WTC11 (cell line): ENCODE data around the gene VSIG2. TPM values are rescaled to one million over a fixed set of nuclear protein-coding genes. Genes with fewer than 3 reads are reported as not detected.

Source experiments
- ATAC-seq: fragments of 200-7000 bp; cut with Tn5 transposase; 2 replicates; pipeline ENCODE4 v1.10.0; 2021; ENCODE audit warnings: mild to moderate bottlenecking, moderate library complexity
- CTCF ChIA-PET: fragments of 300-600 bp; sonication (Branson Sonifier 250); formaldehyde crosslinking; loops from one replicate; lab custom pipeline; 2021; ENCODE audit warnings: antibody characterized with exemption; lab: Charles Lee
- POLR2A ChIA-PET: fragments of 350-600 bp; sonication (Branson Sonifier 250); formaldehyde crosslinking; loops from one replicate; lab custom pipeline; 2021; ENCODE audit warnings: antibody characterized with exemption; lab: Charles Lee
- DNase-seq: peaks from one replicate; pipeline ENCODE4 v3.0.0; 2021; ENCODE audit warnings: low spot score
- H3K27ac Mint-ChIP-seq: 2 replicates; pipeline ENCODE4 v1.8.0; 2021; ENCODE audit warnings: mixed read lengths
- H3K27me3 Mint-ChIP-seq: 2 replicates; pipeline ENCODE4 v1.8.0; 2021; ENCODE audit warnings: low read depth, mild to moderate bottlenecking, moderate library complexity, mixed read lengths
- H3K36me3 Mint-ChIP-seq: 2 replicates; pipeline ENCODE4 v1.8.0; 2021; ENCODE audit warnings: mixed read lengths
- H3K4me1 Mint-ChIP-seq: 2 replicates; pipeline ENCODE4 v1.8.0; 2022; ENCODE audit warnings: mixed read lengths
- H3K4me3 Mint-ChIP-seq: 2 replicates; pipeline ENCODE4 v1.8.0; 2021; ENCODE audit warnings: mild to moderate bottlenecking, moderate library complexity, mixed read lengths
- H3K9me3 Mint-ChIP-seq: 2 replicates; pipeline ENCODE4 v1.8.0; 2021; ENCODE audit warnings: mixed read lengths
- ARID4B ChIP-seq: sonication (generic); formaldehyde crosslinking; IDR thresholded peaks from 2 replicates; pipeline ENCODE4 v1.8.0; 2023; ENCODE audit warnings: missing genetic modification reagents, mild to moderate bottlenecking, borderline replicate concordance
- CREB1 ChIP-seq: sonication (generic); formaldehyde crosslinking; IDR thresholded peaks from 2 replicates; pipeline ENCODE4 v1.8.0; 2023; ENCODE audit warnings: mild to moderate bottlenecking, missing genetic modification reagents
- EMX1 ChIP-seq: fragments of 250-450 bp; sonication (Bioruptor Pico); IDR thresholded peaks from 2 replicates; pipeline ENCODE4 v1.8.0; 2021; ENCODE audit warnings: mild to moderate bottlenecking
- ETV6 ChIP-seq: sonication (generic); formaldehyde crosslinking; IDR thresholded peaks from 2 replicates; pipeline ENCODE4 v1.8.1; 2022; ENCODE audit warnings: mild to moderate bottlenecking, missing genetic modification reagents
- GRHL2 ChIP-seq: fragments of 250-450 bp; sonication (Bioruptor Pico); IDR thresholded peaks from 2 replicates; pipeline ENCODE4 v1.8.0; 2022; ENCODE audit warnings: mild to moderate bottlenecking, moderate library complexity; ENCODE audit not compliant: insufficient replicate concordance, severe bottlenecking
- MXD4 ChIP-seq: fragments of 250-450 bp; sonication (Bioruptor Pico); IDR thresholded peaks from 2 replicates; pipeline ENCODE4 v1.8.0; 2021; ENCODE audit warnings: mild to moderate bottlenecking, moderate library complexity, borderline replicate concordance
- NR3C1 ChIP-seq: sonication (generic); formaldehyde crosslinking; conservative IDR thresholded peaks from 2 replicates; pipeline ENCODE4 v1.8.1; 2023; ENCODE audit warnings: low read depth, mild to moderate bottlenecking, missing genetic modification reagents
- SP1 ChIP-seq: sonication (generic); formaldehyde crosslinking; conservative IDR thresholded peaks from 2 replicates; pipeline ENCODE4 v1.8.1; 2022; ENCODE audit warnings: missing genetic modification reagents
- ZNF425 ChIP-seq: fragments of 250-450 bp; sonication (Bioruptor Pico); conservative IDR thresholded peaks from 2 replicates; pipeline ENCODE4 v1.9.0; 2021; ENCODE audit warnings: mild to moderate bottlenecking
- total RNA-seq: library from RNA; stranded (reverse); gene quantifications from 3 replicates; pipeline ENCODE4 v1.2.3, GENCODE V29; 2021
- TF ChIP-seq, protein P1 (sequence below): sonication (generic); formaldehyde crosslinking; IDR thresholded peaks from 2 replicates; pipeline ENCODE4 v1.8.1; 2023; ENCODE audit warnings: mild to moderate bottlenecking, moderate library complexity, missing genetic modification reagents
- TF ChIP-seq, protein P2 (sequence below): sonication (generic); formaldehyde crosslinking; IDR thresholded peaks from 2 replicates; pipeline ENCODE4 v1.8.0; 2022; ENCODE audit warnings: missing genetic modification reagents
- TF ChIP-seq, protein P3 (sequence below): sonication (generic); formaldehyde crosslinking; IDR thresholded peaks from 2 replicates; pipeline ENCODE4 v1.8.0; 2022; ENCODE audit warnings: mild to moderate bottlenecking, missing genetic modification reagents
- TF ChIP-seq, protein P4 (sequence below): sonication (generic); formaldehyde crosslinking; IDR thresholded peaks from 2 replicates; pipeline ENCODE4 v1.8.1; 2023; ENCODE audit warnings: mild to moderate bottlenecking, missing genetic modification reagents

The VSIG2 gene
- total RNA-seq, 1 experiment from 2014 or later, result 0.79 TPM

DNA sequence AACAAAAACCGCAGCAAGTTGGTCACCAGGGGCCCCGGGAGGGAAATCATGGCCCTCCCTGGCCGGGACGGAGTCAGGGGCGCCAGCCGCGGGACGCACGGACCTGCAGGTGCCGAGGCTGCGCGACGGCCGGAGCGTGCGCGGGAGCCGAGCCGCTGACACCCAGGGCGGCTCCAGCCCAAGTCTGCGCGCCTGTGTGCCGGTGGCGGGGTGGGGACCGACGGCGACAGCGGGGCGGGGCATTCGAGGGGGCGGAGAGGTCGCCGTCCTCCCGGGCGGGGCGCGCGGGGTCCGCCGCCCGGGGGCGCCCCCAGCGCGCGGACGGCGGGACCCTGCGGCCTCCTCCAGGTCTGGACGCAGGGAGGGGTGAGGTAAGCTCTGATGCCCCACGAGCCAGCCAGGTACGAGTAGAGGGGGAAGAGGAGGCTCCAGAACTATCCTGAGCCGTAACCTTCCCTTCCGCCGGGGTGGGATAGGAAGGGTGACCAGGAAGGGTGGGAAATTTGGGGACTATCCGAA lies 10.1 kb upstream of the VSIG2 start, which contains the start of gene ESAM:
Gene ESAM, minus strand, starts transcription at position 186 of the 519 bp plus-strand sequence. Its CDS starts 136 bp downstream, at position 50.
- H3K36me3 Mint-ChIP-seq, result peaks cover 3% of the 10 kb centered on the region; the same call in 1 of the 2 replicates
- TF ChIP-seq CREB1 (CRISPR knock-in tag) (no peak), EMX1 (CRISPR knock-in tag) (peak; percentile 5; the same call in 1 of the 2 replicates)
- TF ChIP-seq, all 79 proteins: peak for 1
- Mint-ChIP-seq H3K4me1 (peaks cover 46% of the 10 kb centered on the region), H3K27ac (no peak within 1 kb of the TSS), H3K4me3 (peak within 1 kb of the TSS; percentile 87), H3K27me3 (peaks cover 59% of the 10 kb centered on the region), H3K9me3 (no peaks in the 10 kb centered on the region)
- CTCF ChIA-PET, result interaction anchor here (0.6 to 5.6 kb wide), 28 partner anchors 11 to 183 kb away, joined by 3 to 61 read pairs (median 7); partner anchors contain the start of genes MSANTD2, NRGN, ROBO3 and SIAE
- peak; percentile 51 for DNase-seq
- ATAC-seq, result peak; percentile 10
- POLR2A ChIA-PET, result interaction anchor here (0.8 to 1.0 kb wide), 2 partner anchors 89 to 106 kb away, joined by 3 read pairs; no protein-coding TSS in a partner anchor

DNA sequence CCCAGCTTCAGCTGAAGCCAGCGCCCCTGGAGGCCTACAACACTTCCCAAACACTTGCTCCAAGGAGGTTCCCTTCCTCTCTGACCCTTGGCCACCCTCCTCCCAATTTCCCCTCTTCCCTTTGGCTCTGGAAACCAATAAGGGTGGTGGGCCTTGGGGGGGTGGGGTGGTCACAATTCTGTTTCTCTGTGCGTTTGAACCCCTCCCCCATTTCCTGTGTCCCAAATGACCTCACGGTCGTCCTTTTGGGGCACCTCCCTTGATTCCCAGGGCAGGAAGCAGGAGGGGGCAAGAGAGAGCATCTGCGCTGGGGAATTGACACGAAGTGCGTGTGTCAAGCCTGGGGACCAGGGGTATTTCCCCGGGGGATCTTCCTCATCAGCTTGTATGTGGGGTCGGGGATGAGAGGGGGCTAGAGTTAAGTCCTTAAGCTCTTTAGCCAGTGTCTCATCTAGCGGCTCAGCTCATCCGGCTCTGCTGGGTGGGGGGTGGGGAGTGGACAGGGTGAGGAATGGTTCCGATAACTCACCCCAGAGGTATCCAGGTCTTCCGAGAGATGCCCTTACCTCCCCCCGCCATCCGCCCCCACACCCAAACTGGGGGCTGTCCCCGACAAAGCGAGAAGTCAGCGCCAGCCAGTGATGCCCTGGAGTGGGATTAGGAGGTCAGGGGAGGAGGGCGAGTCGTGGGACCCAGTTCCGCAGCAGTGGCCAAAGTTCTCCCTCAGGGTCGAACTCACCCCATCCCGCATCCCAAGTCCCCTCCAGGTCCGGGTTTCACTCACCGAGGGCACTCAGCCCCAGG lies 9.4 kb upstream of the VSIG2 start:
- H3K36me3 Mint-ChIP-seq, result peaks cover 3% of the 10 kb centered on the region; the same call in 1 of the 2 replicates
- H3K27ac Mint-ChIP-seq, result no peak overlapping the region
- TF ChIP-seq, protein P1, sequence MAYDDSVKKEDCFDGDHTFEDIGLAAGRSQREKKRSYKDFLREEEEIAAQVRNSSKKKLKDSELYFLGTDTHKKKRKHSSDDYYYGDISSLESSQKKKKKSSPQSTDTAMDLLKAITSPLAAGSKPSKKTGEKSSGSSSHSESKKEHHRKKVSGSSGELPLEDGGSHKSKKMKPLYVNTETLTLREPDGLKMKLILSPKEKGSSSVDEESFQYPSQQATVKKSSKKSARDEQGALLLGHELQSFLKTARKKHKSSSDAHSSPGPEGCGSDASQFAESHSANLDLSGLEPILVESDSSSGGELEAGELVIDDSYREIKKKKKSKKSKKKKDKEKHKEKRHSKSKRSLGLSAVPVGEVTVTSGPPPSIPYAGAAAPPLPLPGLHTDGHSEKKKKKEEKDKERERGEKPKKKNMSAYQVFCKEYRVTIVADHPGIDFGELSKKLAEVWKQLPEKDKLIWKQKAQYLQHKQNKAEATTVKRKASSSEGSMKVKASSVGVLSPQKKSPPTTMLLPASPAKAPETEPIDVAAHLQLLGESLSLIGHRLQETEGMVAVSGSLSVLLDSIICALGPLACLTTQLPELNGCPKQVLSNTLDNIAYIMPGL (CRISPR knock-in tag), result no peak
- TF ChIP-seq, protein P2, sequence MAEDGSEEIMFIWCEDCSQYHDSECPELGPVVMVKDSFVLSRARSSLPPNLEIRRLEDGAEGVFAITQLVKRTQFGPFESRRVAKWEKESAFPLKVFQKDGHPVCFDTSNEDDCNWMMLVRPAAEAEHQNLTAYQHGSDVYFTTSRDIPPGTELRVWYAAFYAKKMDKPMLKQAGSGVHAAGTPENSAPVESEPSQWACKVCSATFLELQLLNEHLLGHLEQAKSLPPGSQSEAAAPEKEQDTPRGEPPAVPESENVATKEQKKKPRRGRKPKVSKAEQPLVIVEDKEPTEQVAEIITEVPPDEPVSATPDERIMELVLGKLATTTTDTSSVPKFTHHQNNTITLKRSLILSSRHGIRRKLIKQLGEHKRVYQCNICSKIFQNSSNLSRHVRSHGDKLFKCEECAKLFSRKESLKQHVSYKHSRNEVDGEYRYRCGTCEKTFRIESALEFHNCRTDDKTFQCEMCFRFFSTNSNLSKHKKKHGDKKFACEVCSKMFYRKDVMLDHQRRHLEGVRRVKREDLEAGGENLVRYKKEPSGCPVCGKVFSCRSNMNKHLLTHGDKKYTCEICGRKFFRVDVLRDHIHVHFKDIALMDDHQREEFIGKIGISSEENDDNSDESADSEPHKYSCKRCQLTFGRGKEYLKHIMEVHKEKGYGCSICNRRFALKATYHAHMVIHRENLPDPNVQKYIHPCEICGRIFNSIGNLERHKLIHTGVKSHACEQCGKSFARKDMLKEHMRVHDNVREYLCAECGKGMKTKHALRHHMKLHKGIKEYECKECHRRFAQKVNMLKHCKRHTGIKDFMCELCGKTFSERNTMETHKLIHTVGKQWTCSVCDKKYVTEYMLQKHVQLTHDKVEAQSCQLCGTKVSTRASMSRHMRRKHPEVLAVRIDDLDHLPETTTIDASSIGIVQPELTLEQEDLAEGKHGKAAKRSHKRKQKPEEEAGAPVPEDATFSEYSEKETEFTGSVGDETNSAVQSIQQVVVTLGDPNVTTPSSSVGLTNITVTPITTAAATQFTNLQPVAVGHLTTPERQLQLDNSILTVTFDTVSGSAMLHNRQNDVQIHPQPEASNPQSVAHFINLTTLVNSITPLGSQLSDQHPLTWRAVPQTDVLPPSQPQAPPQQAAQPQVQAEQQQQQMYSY, result 0 out of 2 replicates have a peak, but pooled peaks have one; percentile 12
- peaks cover 66% of the 10 kb centered on the region for H3K27me3 Mint-ChIP-seq
- no peaks in the 10 kb centered on the region for H3K9me3 Mint-ChIP-seq
- ChIA-PET CTCF (interaction anchor here (0.6 to 5.6 kb wide), 19 partner anchors 10 to 1515 kb away, joined by 3 to 61 read pairs (median 6); partner anchors contain the start of genes SIAE, SPA17 and VSIG2), POLR2A (interaction anchor here (0.6 to 1.1 kb wide), 4 partner anchors 9 to 89 kb away, joined by 3 read pairs; no protein-coding TSS in a partner anchor)
- ATAC-seq (no peak), DNase-seq (peak; percentile 24)
- H3K4me1 Mint-ChIP-seq, result peaks cover 51% of the 10 kb centered on the region
- peak overlapping the region; percentile 84 for H3K4me3 Mint-ChIP-seq

GRCh38 chr11:124760806-124761205 lies 8.8 kb upstream of the VSIG2 start:
- H3K27me3 Mint-ChIP-seq, result peaks cover 73% of the 10 kb centered on the region
- CTCF ChIA-PET, result interaction anchor here (1.1 to 5.6 kb wide), 10 partner anchors 9 to 117 kb away, joined by 3 to 61 read pairs (median 26); partner anchors contain the start of genes SIAE, SPA17 and VSIG2
- POLR2A ChIA-PET, result interaction anchor here (0.6 to 1.1 kb wide), 3 partner anchors 8 to 88 kb away, joined by 3 read pairs; no protein-coding TSS in a partner anchor
- ATAC-seq, result no peak
- no peak for DNase-seq
- no peaks in the 10 kb centered on the region for H3K36me3 Mint-ChIP-seq
- H3K4me3 Mint-ChIP-seq, result peak overlapping the region; percentile 84
- H3K27ac Mint-ChIP-seq, result no peak overlapping the region
- H3K9me3 Mint-ChIP-seq, result no peaks in the 10 kb centered on the region
- H3K4me1 Mint-ChIP-seq, result peaks cover 57% of the 10 kb centered on the region
- TF ChIP-seq GRHL2 (CRISPR knock-in tag) (no peak), SP1 (CRISPR knock-in tag) (no peak), NR3C1 (no peak), ARID4B (CRISPR knock-in tag) (no peak), ZNF425 (CRISPR knock-in tag) (no peak), MXD4 (CRISPR knock-in tag) (no peak), ETV6 (CRISPR knock-in tag) (no peak)
- TF ChIP-seq, protein P3, sequence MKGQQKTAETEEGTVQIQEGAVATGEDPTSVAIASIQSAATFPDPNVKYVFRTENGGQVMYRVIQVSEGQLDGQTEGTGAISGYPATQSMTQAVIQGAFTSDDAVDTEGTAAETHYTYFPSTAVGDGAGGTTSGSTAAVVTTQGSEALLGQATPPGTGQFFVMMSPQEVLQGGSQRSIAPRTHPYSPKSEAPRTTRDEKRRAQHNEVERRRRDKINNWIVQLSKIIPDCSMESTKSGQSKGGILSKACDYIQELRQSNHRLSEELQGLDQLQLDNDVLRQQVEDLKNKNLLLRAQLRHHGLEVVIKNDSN (CRISPR knock-in tag), result no peak
- TF ChIP-seq, protein P4, sequence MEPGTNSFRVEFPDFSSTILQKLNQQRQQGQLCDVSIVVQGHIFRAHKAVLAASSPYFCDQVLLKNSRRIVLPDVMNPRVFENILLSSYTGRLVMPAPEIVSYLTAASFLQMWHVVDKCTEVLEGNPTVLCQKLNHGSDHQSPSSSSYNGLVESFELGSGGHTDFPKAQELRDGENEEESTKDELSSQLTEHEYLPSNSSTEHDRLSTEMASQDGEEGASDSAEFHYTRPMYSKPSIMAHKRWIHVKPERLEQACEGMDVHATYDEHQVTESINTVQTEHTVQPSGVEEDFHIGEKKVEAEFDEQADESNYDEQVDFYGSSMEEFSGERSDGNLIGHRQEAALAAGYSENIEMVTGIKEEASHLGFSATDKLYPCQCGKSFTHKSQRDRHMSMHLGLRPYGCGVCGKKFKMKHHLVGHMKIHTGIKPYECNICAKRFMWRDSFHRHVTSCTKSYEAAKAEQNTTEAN (CRISPR knock-in tag), result no peak
